Measurements from ENCODE around the gene OSGEP.

GRCh38 chr14:20489093-20489994 is 34.7 kb upstream of the OSGEP start:
- TF ChIP-seq, protein P1, sequence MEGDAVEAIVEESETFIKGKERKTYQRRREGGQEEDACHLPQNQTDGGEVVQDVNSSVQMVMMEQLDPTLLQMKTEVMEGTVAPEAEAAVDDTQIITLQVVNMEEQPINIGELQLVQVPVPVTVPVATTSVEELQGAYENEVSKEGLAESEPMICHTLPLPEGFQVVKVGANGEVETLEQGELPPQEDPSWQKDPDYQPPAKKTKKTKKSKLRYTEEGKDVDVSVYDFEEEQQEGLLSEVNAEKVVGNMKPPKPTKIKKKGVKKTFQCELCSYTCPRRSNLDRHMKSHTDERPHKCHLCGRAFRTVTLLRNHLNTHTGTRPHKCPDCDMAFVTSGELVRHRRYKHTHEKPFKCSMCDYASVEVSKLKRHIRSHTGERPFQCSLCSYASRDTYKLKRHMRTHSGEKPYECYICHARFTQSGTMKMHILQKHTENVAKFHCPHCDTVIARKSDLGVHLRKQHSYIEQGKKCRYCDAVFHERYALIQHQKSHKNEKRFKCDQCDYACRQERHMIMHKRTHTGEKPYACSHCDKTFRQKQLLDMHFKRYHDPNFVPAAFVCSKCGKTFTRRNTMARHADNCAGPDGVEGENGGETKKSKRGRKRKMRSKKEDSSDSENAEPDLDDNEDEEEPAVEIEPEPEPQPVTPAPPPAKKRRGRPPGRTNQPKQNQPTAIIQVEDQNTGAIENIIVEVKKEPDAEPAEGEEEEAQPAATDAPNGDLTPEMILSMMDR (IDR thresholded peaks at IDR 0.05), result no peak
- TF ChIP-seq POLR2A (IDR thresholded peaks at IDR 0.05), result no peak
